ENCODE measurements around the gene TAMALIN.

GRCh38 chr12:52035190-52035589 is 28.4 kb downstream of the TAMALIN start:
- TF ChIP-seq REST (IDR thresholded peaks at IDR 0.05; ENCODE audit: insufficient replicate concordance, low read depth) (no peak), CTCF (IDR thresholded peaks at IDR 0.05; ENCODE audit: insufficient read depth, low read length) (no peak)

All from HL-60 (cell line).